Frontal cortex (tissue), 4 donors: ENCODE measurements around the gene TOR4A. TPM values are rescaled to one million over a fixed set of nuclear protein-coding genes. Genes with fewer than 3 reads are reported as not detected.
"Not testable (repeated sequence)": the region's sequence is repeated elsewhere in the genome, so short reads cannot be mapped to it uniquely, and the experiment has no call there.

Source experiments
- DNase-seq, 2 donors: peaks; one replicate each; pipeline ENCODE4 v3.0.0; 2012; ENCODE audit warnings: low spot score in 2 of 2
- FAIRE-seq: peaks from 2 replicates; lab custom pipeline; 2012; peaks lifted over from hg19 to GRCh38; lab: Jason Lieb, UNC
- total RNA-seq: library from RNA; depleted of rRNA; stranded (reverse); fragments of >200 nt; gene quantifications from one replicate; pipeline ENCODE4 v1.2.3, GENCODE V29; 2014
- donor health status: control.
- donor health status: control.
- donor health status: control.

TOR4A gene
- total RNA-seq, 1 donor from 2014 or later, result 0.41 TPM

- DNase-seq (no peak), FAIRE-seq (no peak)
Observed at GRCh38 chr9:137326445-137327065, 49.0 kb downstream of the TOR4A start.

GRCh38 chr9:137327641-137328550 is 50.4 kb downstream of the TOR4A start:
- peak; percentile 100 for FAIRE-seq
- not testable (repeated sequence) for DNase-seq

GRCh38 chr9:137329590-137329989 is 52.1 kb downstream of the TOR4A start:
- DNase-seq, FAIRE-seq: not testable (repeated sequence)

DNA sequence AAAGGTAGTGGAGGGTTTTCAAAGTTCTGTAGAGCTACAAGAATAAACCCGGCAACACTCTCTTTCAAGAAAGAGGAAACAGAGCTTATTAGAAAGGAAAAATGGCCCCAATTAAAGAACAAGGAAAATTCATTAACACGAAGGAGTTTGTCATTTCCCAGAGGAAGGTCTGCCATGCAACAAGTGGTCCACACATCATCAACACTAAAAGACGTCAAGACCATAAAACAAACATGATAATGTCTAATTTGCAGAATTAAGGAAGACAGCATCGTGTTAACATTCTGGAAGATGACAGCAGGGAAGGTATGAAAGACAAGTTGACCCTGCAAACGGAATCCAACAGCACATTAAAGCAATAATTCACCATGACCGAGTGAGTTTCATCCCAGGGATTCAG is 53.2 kb downstream of the TOR4A start:
- FAIRE-seq, result no peak
- no peak for DNase-seq

GRCh38 chr9:137331929-137332328 is 54.4 kb downstream of the TOR4A start:
- FAIRE-seq (no peak), DNase-seq (no peak)

Other genes with a start within 250 kb of the TOR4A start
- gene ABCA2, start 249.5 kb upstream of the TOR4A start, total RNA-seq, result 20.8 TPM
- not detected for gene FUT7, start 245.6 kb upstream of the TOR4A start, total RNA-seq
- 16.3 TPM for gene NPDC1, start 231.5 kb upstream of the TOR4A start, total RNA-seq
- 0.82 TPM for gene ENTPD2, start 223.7 kb upstream of the TOR4A start, total RNA-seq
- gene SAPCD2, start 207.2 kb upstream of the TOR4A start, total RNA-seq, result 1.2 TPM
- 0.41 TPM for gene UAP1L1, start 200.2 kb upstream of the TOR4A start, total RNA-seq
- 42.0 TPM for gene MAN1B1, start 190.7 kb upstream of the TOR4A start, total RNA-seq
- 38.3 TPM for gene DPP7, start 163.0 kb upstream of the TOR4A start, total RNA-seq
- 29.8 TPM for gene GRIN1, start 138.6 kb upstream of the TOR4A start, total RNA-seq
- 0.41 TPM for gene LRRC26, start 107.7 kb upstream of the TOR4A start, total RNA-seq
- gene TMEM210, start 105.7 kb upstream of the TOR4A start, total RNA-seq, result not detected
- gene ANAPC2, start 89.2 kb upstream of the TOR4A start, total RNA-seq, result 22.4 TPM
- 24.5 TPM for gene SSNA1, start 89.0 kb upstream of the TOR4A start, total RNA-seq
- 6.1 TPM for gene TPRN, start 77.0 kb upstream of the TOR4A start, total RNA-seq
- gene TMEM203, start 72.1 kb upstream of the TOR4A start, total RNA-seq, result 34.2 TPM
- gene NDOR1, start 72.0 kb upstream of the TOR4A start, total RNA-seq, result 3.3 TPM
- 0.82 TPM for gene RNF208, start 55.5 kb upstream of the TOR4A start, total RNA-seq
- gene CYSRT1, start 52.6 kb upstream of the TOR4A start, total RNA-seq, result under 0.01 TPM
- gene RNF224, start 50.2 kb upstream of the TOR4A start, total RNA-seq, result not detected
- not detected for gene SLC34A3, start 46.8 kb upstream of the TOR4A start, total RNA-seq
- gene TUBB4B, start 36.4 kb upstream of the TOR4A start, total RNA-seq, result 92.5 TPM
- not detected for gene STPG3, start 26.4 kb upstream of the TOR4A start, total RNA-seq
- gene NELFB, start 22.4 kb upstream of the TOR4A start, total RNA-seq, result 36.7 TPM
- gene NRARP, start 24.5 kb downstream of the TOR4A start, total RNA-seq, result 3.7 TPM
- gene EXD3, start 145.4 kb downstream of the TOR4A start, total RNA-seq, result 12.6 TPM
- gene NOXA1, start 145.7 kb downstream of the TOR4A start, total RNA-seq, result 1.2 TPM
- not detected for gene ENTPD8, start 163.6 kb downstream of the TOR4A start, total RNA-seq
- 33.0 TPM for gene NSMF, start 181.6 kb downstream of the TOR4A start, total RNA-seq